WTC11 (cell line): Measurements from ENCODE around the gene CTDSPL. TPM values are rescaled to one million over a fixed set of nuclear protein-coding genes. Genes with fewer than 3 reads are reported as not detected.
A peak's percentile ranks its signal among the peaks of the same experiment; 100 is the strongest.

ENCODE experiments used
- ATAC-seq: fragments of 200-7000 bp; cut with Tn5 transposase; 2 replicates; pipeline ENCODE4 v1.10.0; 2021; ENCODE audit warnings: mild to moderate bottlenecking, moderate library complexity
- CTCF ChIA-PET: fragments of 300-600 bp; sonication (Branson Sonifier 250); formaldehyde crosslinking; loops from one replicate; lab custom pipeline; 2021; ENCODE audit warnings: antibody characterized with exemption; lab: Charles Lee
- POLR2A ChIA-PET: fragments of 350-600 bp; sonication (Branson Sonifier 250); formaldehyde crosslinking; loops from one replicate; lab custom pipeline; 2021; ENCODE audit warnings: antibody characterized with exemption; lab: Charles Lee
- DNase-seq: peaks from one replicate; pipeline ENCODE4 v3.0.0; 2021; ENCODE audit warnings: low spot score
- H3K27ac Mint-ChIP-seq: 2 replicates; pipeline ENCODE4 v1.8.0; 2021; ENCODE audit warnings: mixed read lengths
- H3K27me3 Mint-ChIP-seq: 2 replicates; pipeline ENCODE4 v1.8.0; 2021; ENCODE audit warnings: low read depth, mild to moderate bottlenecking, moderate library complexity, mixed read lengths
- H3K36me3 Mint-ChIP-seq: 2 replicates; pipeline ENCODE4 v1.8.0; 2021; ENCODE audit warnings: mixed read lengths
- H3K4me1 Mint-ChIP-seq: 2 replicates; pipeline ENCODE4 v1.8.0; 2022; ENCODE audit warnings: mixed read lengths
- H3K4me3 Mint-ChIP-seq: 2 replicates; pipeline ENCODE4 v1.8.0; 2021; ENCODE audit warnings: mild to moderate bottlenecking, moderate library complexity, mixed read lengths
- H3K9me3 Mint-ChIP-seq: 2 replicates; pipeline ENCODE4 v1.8.0; 2021; ENCODE audit warnings: mixed read lengths
- AR ChIP-seq: fragments of 250-450 bp; sonication (Bioruptor Pico); IDR thresholded peaks from 2 replicates; pipeline ENCODE4 v1.9.0; 2021; ENCODE audit warnings: mild to moderate bottlenecking
- CDX4 ChIP-seq: fragments of 250-450 bp; sonication (Bioruptor Pico); IDR thresholded peaks from 2 replicates; pipeline ENCODE4 v1.9.0; 2021; ENCODE audit warnings: moderate library complexity, mild to moderate bottlenecking, inconsistent platforms, borderline replicate concordance
- E2F1 ChIP-seq: sonication (generic); formaldehyde crosslinking; IDR thresholded peaks from 2 replicates; pipeline ENCODE4 v1.8.0; 2022; ENCODE audit warnings: mild to moderate bottlenecking, missing genetic modification reagents
- ERG ChIP-seq: fragments of 250-450 bp; sonication (Bioruptor Pico); IDR thresholded peaks from 2 replicates; pipeline ENCODE4 v1.8.0; 2021; ENCODE audit warnings: mild to moderate bottlenecking
- GRHL2 ChIP-seq: fragments of 250-450 bp; sonication (Bioruptor Pico); IDR thresholded peaks from 2 replicates; pipeline ENCODE4 v1.8.0; 2022; ENCODE audit warnings: mild to moderate bottlenecking, moderate library complexity; ENCODE audit not compliant: insufficient replicate concordance, severe bottlenecking
- JUN ChIP-seq: sonication (generic); formaldehyde crosslinking; IDR thresholded peaks from 2 replicates; pipeline ENCODE4 v1.8.0; 2023; ENCODE audit warnings: mild to moderate bottlenecking, missing genetic modification reagents
- KAT7 ChIP-seq: sonication (generic); formaldehyde crosslinking; IDR thresholded peaks from 2 replicates; pipeline ENCODE4 v1.8.1; 2023; ENCODE audit warnings: missing genetic modification reagents, mild to moderate bottlenecking, borderline replicate concordance
- NR2C2 ChIP-seq: sonication (generic); formaldehyde crosslinking; IDR thresholded peaks from 2 replicates; pipeline ENCODE4 v1.8.0; 2022; ENCODE audit warnings: mild to moderate bottlenecking, missing genetic modification reagents
- NR3C1 ChIP-seq: sonication (generic); formaldehyde crosslinking; conservative IDR thresholded peaks from 2 replicates; pipeline ENCODE4 v1.8.1; 2023; ENCODE audit warnings: low read depth, mild to moderate bottlenecking, missing genetic modification reagents
- OVOL2 ChIP-seq: fragments of 250-450 bp; sonication (Bioruptor Pico); IDR thresholded peaks from 2 replicates; pipeline ENCODE4 v1.9.0; 2021; ENCODE audit warnings: mild to moderate bottlenecking, borderline replicate concordance
- PRDM15 ChIP-seq: sonication (generic); formaldehyde crosslinking; IDR thresholded peaks from 2 replicates; pipeline ENCODE4 v1.8.0; 2022; ENCODE audit warnings: missing genetic modification reagents
- SOX15 ChIP-seq: fragments of 250-450 bp; sonication (Bioruptor Pico); IDR thresholded peaks from 2 replicates; pipeline ENCODE4 v1.9.0; 2021; ENCODE audit warnings: mild to moderate bottlenecking
- SP1 ChIP-seq: sonication (generic); formaldehyde crosslinking; conservative IDR thresholded peaks from 2 replicates; pipeline ENCODE4 v1.8.1; 2022; ENCODE audit warnings: missing genetic modification reagents
- TEAD1 ChIP-seq: sonication (generic); formaldehyde crosslinking; IDR thresholded peaks from 2 replicates; pipeline ENCODE4 v1.8.0; 2022; ENCODE audit warnings: mild to moderate bottlenecking, missing genetic modification reagents
- USF2 ChIP-seq: sonication (generic); formaldehyde crosslinking; IDR thresholded peaks from 2 replicates; pipeline ENCODE4 v1.8.1; 2023; ENCODE audit warnings: mild to moderate bottlenecking, missing genetic modification reagents, moderate library complexity
- ZMAT4 ChIP-seq: fragments of 250-450 bp; sonication (Bioruptor Pico); IDR thresholded peaks from 2 replicates; pipeline ENCODE4 v1.9.0; 2021; ENCODE audit warnings: mild to moderate bottlenecking
- ZNF121 ChIP-seq: sonication (generic); formaldehyde crosslinking; IDR thresholded peaks from 2 replicates; pipeline ENCODE4 v1.8.0; 2023; ENCODE audit warnings: missing genetic modification reagents
- ZSCAN18 ChIP-seq: fragments of 250-450 bp; sonication (Bioruptor Pico); IDR thresholded peaks from 2 replicates; pipeline ENCODE4 v2.1.2; 2022; ENCODE audit warnings: mild to moderate bottlenecking, moderate library complexity
- total RNA-seq: library from RNA; stranded (reverse); gene quantifications from 3 replicates; pipeline ENCODE4 v1.2.3, GENCODE V29; 2021

The CTDSPL gene
- total RNA-seq, 1 experiment from 2014 or later = 41.2 TPM

GRCh38 chr3:37954881-37955280, 93.2 kb downstream of the CTDSPL start:
- H3K36me3 Mint-ChIP-seq = peaks cover 19% of the 10 kb centered on the region
- H3K9me3 Mint-ChIP-seq = peaks cover 8% of the 10 kb centered on the region; the same call in 1 of the 2 replicates
- DNase-seq (no peak), ATAC-seq (no peak)
- ChIA-PET POLR2A (no interaction called here), CTCF (interaction anchor here (1.3 to 3.0 kb wide), 2 partner anchors 12 to 19 kb away, joined by 5 to 12 read pairs; no protein-coding TSS in a partner anchor)
- no peak for TF ChIP-seq SP1 (CRISPR knock-in tag)
- TF ChIP-seq CDX4 = no peak
- no peak overlapping the region for H3K4me3 Mint-ChIP-seq
- peaks cover 19% of the 10 kb centered on the region for H3K4me1 Mint-ChIP-seq
- H3K27ac Mint-ChIP-seq = no peak overlapping the region
- H3K27me3 Mint-ChIP-seq = no peaks in the 10 kb centered on the region

GRCh38 chr3:37955918-37956707, 94.4 kb downstream of the CTDSPL start:
- POLR2A ChIA-PET = interaction anchor here (0.6 kb wide), 1 partner anchor 703 kb away, joined by 5 read pairs; no protein-coding TSS in a partner anchor
- Mint-ChIP-seq H3K27ac (peak overlapping the region; percentile 85), H3K4me3 (no peak overlapping the region)
- DNase-seq = no peak
- no peak for TF ChIP-seq PRDM15
- no peak for TF ChIP-seq E2F1 (CRISPR knock-in tag)
- no peak for TF ChIP-seq JUN
- TF ChIP-seq SOX15 (CRISPR knock-in tag) = no peak
- no peak for TF ChIP-seq GRHL2 (CRISPR knock-in tag)
- TF ChIP-seq NR3C1 (CRISPR knock-in tag) = no peak
- TF ChIP-seq OVOL2 = no peak
- no peak for TF ChIP-seq USF2 (CRISPR knock-in tag)
- no peak for TF ChIP-seq AR (CRISPR knock-in tag)
- no peak for TF ChIP-seq ZMAT4 (CRISPR knock-in tag)
- TF ChIP-seq CDX4 = no peak
- TF ChIP-seq ZNF121 = no peak
- TF ChIP-seq ZSCAN18 (CRISPR knock-in tag) = no peak
- TF ChIP-seq TEAD1 (CRISPR knock-in tag) = no peak
- TF ChIP-seq KAT7 (CRISPR knock-in tag) = no peak
- no peak for TF ChIP-seq ERG (CRISPR knock-in tag)
- TF ChIP-seq NR2C2 (CRISPR knock-in tag) = no peak
- TF ChIP-seq SP1 (CRISPR knock-in tag) = no peak
- TF ChIP-seq, all 79 proteins: peak for 0
- peak; percentile 71 for ATAC-seq
- Mint-ChIP-seq H3K4me1 (peaks cover 22% of the 10 kb centered on the region), H3K36me3 (peaks cover 12% of the 10 kb centered on the region; the same call in 1 of the 2 replicates), H3K9me3 (peaks cover 8% of the 10 kb centered on the region; the same call in 1 of the 2 replicates), H3K27me3 (no peaks in the 10 kb centered on the region)
- CTCF ChIA-PET = interaction anchor here (0.6 to 3.0 kb wide), 4 partner anchors 11 to 68 kb away, joined by 3 to 21 read pairs (median 8); no protein-coding TSS in a partner anchor
